ENCODE measurements around the gene AGER. TPM values are rescaled to one million over a fixed set of nuclear protein-coding genes. Genes with fewer than 3 reads are reported as not detected.
A peak's percentile ranks its signal among the peaks of the same experiment; 100 is the strongest.

Gene AGER
- total RNA-seq, 4 donors from 2014 or later = 10.3 to 70.6 (median 36.8) TPM

DNA sequence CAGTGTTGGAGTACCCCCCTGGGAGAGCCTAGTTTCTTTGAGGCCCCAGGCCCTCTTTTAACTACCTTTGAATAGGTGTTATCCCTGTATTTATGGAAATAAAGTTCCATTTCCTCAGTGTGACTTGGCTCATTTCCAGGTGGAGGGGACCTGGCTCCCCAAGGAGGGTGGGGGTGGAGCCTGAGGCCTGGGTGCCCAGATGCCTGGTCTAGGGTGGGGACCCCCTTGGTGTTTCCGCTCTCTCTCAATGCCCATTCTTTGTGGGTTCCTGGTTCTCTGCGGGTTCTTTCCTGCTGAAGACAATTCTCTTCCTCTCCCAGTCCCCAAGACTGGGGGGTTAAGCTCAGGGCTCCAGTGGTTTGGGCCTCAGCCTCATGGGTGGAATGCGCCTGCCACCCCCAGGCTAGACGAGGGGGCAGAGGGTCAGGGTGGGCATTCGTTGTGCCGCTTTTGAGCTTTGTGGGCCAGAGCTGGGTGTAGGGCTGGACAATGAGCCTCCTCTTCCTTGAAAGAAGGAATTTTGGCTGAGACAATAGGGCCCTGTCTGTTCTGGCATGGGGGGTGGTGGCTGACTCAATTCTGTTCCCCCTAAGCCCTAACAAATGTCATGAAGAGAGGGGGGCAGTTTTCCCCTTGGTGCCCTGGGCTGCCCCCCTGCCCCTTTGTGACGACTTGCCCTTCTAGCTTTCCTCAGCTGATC, 20.3 kb downstream of the AGER start:
- H3K27me3 ChIP-seq = no peaks in the 10 kb centered on the region
- DNase-seq = no peak
- no peak for TF ChIP-seq POLR2A (IDR thresholded peaks at IDR 0.05)
- TF ChIP-seq, protein P1, sequence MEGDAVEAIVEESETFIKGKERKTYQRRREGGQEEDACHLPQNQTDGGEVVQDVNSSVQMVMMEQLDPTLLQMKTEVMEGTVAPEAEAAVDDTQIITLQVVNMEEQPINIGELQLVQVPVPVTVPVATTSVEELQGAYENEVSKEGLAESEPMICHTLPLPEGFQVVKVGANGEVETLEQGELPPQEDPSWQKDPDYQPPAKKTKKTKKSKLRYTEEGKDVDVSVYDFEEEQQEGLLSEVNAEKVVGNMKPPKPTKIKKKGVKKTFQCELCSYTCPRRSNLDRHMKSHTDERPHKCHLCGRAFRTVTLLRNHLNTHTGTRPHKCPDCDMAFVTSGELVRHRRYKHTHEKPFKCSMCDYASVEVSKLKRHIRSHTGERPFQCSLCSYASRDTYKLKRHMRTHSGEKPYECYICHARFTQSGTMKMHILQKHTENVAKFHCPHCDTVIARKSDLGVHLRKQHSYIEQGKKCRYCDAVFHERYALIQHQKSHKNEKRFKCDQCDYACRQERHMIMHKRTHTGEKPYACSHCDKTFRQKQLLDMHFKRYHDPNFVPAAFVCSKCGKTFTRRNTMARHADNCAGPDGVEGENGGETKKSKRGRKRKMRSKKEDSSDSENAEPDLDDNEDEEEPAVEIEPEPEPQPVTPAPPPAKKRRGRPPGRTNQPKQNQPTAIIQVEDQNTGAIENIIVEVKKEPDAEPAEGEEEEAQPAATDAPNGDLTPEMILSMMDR (IDR thresholded peaks at IDR 0.05) = no peak
- H3K4me1 ChIP-seq = no peaks in the 10 kb centered on the region
- no peak overlapping the region for H3K4me3 ChIP-seq (replicated peaks in 1 of 3)
- peaks cover 8 to 18% of the 10 kb centered on the region in 2 donors for H3K36me3 ChIP-seq
- peak overlapping the region in 1 of 3 donors; percentile 54 for H3K27ac ChIP-seq
- WGBS, 2 donors = 84 to 97% methylated on average over 4 to 6 of the region's 7 CpGs
- intact Hi-C loops (cut with DNase I) = no loop called here
- no peaks in the 10 kb centered on the region for H3K9me3 ChIP-seq

DNA sequence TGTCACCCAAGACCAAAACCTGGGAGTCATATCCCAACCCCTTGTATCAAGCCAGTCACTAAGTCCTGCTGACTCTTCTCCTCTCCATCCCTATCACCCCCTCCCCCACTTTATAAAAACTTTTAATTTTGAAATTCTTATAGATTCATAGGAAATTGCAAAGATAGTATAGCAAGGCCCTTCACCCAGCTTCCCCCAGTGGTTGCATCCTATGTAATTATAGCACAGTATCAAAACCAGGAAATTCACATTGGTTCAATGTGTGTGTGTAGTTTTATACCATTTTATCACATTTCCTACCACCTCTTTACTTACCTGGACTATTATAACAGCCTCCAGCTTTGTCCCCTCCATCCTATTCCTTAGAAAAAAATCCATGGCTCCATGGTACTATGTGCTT, 26.0 kb downstream of the AGER start:
- peaks cover 0 to 7% of the 10 kb centered on the region in 2 donors for H3K36me3 ChIP-seq
- H3K27ac ChIP-seq = no peak overlapping the region
- DNase-seq = no peak
- H3K27me3 ChIP-seq = no peaks in the 10 kb centered on the region
- TF ChIP-seq POLR2A (IDR thresholded peaks at IDR 0.05) = no peak
- TF ChIP-seq, protein P1 (IDR thresholded peaks at IDR 0.05) = no peak
- H3K4me1 ChIP-seq = peaks cover 14 to 17% of the 10 kb centered on the region in 2 donors
- H3K4me3 ChIP-seq (replicated peaks in 1 of 3) = no peak overlapping the region
- intact Hi-C loops (cut with DNase I) = loop anchor here (10.0 kb wide), 1 partner anchor 113 kb away; no protein-coding TSS in a partner anchor
- H3K9me3 ChIP-seq = no peaks in the 10 kb centered on the region

DNA sequence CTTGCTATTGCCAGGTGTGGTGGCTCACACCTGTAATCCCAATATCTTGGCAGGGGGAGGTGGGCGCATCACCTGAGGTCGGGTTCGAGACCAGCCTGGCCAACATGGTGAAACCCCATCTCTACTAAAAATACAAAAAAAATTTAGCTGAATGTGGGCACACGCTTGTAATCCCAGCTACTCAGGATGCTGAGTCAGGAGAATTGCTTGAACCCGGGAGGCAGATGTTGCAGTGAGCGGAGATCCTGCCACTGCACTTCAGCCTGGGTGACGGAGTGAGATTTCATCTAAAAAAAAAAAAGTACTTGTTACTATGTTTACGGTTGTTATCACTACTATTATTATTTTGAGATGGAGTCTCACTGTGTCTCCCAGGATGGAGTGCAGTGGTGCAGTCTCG, 27.2 kb downstream of the AGER start:
- Histone ChIP-seq H3K36me3 (peaks cover 0 to 7% of the 10 kb centered on the region in 2 donors), H3K4me1 (peaks cover 25 to 26% of the 10 kb centered on the region in 2 donors), H3K27ac (no peak overlapping the region), H3K9me3 (no peaks in the 10 kb centered on the region), H3K27me3 (no peaks in the 10 kb centered on the region), H3K4me3 (replicated peaks in 1 of 3) (no peak overlapping the region)
- TF ChIP-seq POLR2A (IDR thresholded peaks at IDR 0.05) = no peak
- TF ChIP-seq, protein P1 (IDR thresholded peaks at IDR 0.05) = no peak
- WGBS, 2 donors = 90 to 95% methylated on average over 9 of the region's 9 CpGs
- intact Hi-C loops (cut with DNase I) = loop anchor here (10.0 kb wide), 1 partner anchor 112 kb away; no protein-coding TSS in a partner anchor
- no peak for DNase-seq

DNA sequence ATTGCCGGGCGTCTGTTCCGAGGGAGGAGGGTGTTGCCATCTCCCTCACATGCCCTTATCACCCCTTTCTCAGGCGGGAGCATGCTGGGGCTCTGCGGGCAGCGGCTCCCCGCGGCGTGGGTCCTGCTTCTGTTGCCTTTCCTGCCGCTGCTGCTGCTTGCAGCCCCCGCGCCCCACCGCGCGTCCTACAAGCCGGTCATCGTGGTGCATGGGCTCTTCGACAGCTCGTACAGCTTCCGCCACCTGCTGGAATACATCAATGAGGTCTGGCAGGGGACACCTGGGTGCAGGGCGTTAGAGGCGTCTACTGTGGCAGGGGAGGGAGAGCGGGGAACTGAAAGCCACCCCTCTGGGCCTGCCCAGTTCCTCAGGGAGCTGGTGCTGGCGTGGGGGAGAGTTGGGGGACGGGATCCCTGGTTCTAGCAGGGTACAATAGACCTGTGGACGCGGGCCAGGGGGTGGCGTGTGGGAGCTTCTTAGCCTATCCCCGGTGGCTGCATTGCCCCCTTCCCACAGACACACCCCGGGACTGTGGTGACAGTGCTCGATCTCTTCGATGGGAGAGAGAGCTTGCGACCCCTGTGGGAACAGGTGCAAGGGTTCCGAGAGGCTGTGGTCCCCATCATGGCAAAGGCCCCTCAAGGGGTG, 29.4 kb downstream of the AGER start:
- H3K27me3 ChIP-seq = no peaks in the 10 kb centered on the region
- H3K4me3 ChIP-seq (replicated peaks in 1 of 3) = peak overlapping the region; percentile 51 to 92 (median 57)
- WGBS, 2 donors = 5 to 9% methylated on average over 12 to 13 of the region's 34 CpGs
- peaks cover 0 to 7% of the 10 kb centered on the region in 2 donors for H3K36me3 ChIP-seq
- intact Hi-C loops (cut with DNase I) = loop anchor here (5.0 to 10.0 kb wide), 2 partner anchors 37 to 110 kb away; no protein-coding TSS in a partner anchor
- TF ChIP-seq, protein P1 (IDR thresholded peaks at IDR 0.05) = peak; percentile 29 to 84 (median 74)
- TF ChIP-seq POLR2A (IDR thresholded peaks at IDR 0.05) = no peak
- peak overlapping the region; percentile 68 to 95 (median 95) for H3K27ac ChIP-seq
- no peaks in the 10 kb centered on the region for H3K9me3 ChIP-seq
- peak; percentile 87 for DNase-seq
- peaks cover 25 to 26% of the 10 kb centered on the region in 2 donors for H3K4me1 ChIP-seq
